GM21786 (cell line): Measurements from ENCODE around the gene BAG3.
"Not testable (repeated sequence)": the region's sequence is repeated elsewhere in the genome, so short reads cannot be mapped to it uniquely, and the experiment has no call there.

Source experiments
- ATAC-seq: cut with Tn5 transposase; IDR thresholded peaks from one replicate; pipeline ENCODE4 v1.9.1; 2021; ENCODE audit not compliant: unreplicated experiment

BAG3 gene

DNA sequence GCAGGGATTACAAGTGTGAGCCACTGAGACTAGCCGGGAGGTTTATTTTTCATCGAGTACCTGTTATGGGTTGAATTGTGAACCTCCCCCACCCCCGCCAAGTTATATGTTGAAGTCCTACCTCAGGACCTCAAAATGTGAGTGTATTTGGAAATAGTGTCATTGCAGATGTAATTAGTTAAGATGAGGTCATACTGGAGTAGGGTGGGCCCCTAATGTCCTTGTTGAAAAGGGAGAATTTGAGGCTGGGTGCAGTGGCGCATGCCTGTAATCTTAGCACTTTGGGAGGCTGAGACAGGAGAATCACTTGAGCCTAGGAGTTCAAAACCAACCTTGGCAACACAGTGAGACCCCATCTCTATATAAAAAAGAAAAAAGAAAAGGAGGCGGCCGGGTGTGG, 10.8 kb upstream of the BAG3 start:
- ATAC-seq, result no peak

DNA sequence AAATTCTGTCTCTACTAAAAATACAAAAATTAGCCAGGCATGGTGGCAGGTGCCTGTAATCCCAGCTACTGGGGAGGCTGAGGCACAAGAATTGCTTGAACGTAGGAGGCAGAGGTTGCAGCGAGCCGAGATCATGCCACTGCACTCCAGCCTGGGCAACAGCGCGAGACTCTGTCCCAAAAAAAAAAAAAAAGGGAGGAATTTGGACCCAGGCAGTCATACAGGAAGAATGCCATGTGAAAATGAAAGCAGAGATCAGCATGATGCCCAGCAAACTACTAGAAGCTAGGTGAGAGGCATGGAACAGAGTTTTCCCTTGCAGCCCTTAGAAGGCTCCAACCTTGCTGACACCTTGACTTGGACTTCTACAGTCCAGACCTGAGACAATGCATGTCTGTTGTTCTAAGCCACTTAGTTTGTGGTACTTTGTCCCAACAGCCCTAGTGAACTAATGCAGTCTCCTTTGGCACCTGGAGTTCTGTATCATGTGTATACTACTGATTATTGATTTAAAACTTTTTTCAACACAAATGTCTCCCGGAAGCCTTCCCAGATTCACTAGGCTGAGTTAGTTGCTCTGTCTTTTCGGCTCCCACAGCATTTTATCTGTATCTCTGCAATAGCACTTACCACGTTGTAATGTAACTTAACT, 10.2 kb upstream of the BAG3 start:
- no peak for ATAC-seq

DNA sequence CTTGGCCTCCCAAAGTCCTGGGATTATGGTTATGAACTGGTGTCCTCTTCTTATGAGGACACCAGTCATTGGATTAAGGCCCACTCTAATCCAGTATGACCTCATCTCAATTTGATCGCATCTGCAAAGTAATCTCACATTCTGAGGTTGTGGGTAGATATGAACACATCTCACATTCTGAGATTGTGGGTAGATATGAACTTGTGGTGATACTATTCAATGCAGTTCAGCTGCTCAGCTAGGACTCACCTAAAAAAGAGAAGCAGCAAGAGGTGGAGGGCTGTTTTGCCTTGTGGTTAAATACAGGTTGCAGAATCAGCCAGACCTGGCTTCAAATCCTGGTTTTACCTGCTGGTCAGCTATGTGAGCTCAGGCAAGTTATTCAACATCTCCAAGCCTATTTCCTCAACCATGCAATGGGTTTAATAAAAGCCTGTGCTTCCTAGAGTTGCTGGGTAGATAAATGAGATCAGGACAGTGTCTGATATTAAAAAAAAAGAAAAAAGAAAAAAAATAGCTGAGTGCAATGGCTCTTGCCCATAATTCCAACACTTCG, 8.5 kb upstream of the BAG3 start:
- no peak for ATAC-seq

DNA sequence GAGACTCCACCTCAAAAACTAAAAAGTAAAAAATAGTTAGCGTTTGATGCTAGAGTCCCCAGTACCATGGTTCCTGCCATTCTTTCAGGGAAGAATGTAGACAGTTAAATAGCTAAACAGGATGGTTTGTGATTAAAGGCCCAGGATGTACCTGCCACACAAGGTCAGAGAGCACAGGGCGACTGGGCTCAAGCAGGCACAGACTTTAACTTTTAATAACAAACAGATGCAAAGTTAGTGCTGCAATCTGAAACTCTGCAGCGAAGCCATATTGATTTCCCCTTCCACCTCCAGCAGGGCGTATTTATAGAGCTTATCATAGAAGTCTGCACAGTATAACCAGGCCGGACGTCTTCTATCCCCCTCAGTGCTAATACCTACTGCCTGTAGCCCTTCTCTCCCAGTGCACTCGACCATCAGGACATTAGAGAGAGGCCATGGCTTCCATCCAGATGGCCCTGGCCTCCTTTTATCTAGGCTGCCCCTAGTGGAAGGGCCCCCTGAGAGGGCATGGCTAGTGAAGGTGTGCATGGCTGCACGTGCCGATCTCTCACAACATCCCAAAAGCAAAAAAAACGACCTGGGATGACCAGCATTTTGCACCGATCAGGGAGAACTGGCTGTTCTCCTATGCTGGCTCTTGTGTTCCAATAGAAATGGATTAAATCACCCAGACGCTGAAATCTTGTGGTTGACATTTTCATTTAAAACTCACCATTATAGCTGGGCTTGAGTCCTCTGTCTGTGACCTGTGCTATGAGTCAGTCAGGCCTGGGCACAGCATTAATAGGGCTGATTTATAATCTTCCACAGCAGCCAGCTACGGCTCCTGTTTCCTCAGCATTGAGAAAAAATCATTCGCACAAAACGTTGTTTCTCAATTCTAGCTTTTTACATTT, 7.6 kb upstream of the BAG3 start:
- ATAC-seq, result no peak

DNA sequence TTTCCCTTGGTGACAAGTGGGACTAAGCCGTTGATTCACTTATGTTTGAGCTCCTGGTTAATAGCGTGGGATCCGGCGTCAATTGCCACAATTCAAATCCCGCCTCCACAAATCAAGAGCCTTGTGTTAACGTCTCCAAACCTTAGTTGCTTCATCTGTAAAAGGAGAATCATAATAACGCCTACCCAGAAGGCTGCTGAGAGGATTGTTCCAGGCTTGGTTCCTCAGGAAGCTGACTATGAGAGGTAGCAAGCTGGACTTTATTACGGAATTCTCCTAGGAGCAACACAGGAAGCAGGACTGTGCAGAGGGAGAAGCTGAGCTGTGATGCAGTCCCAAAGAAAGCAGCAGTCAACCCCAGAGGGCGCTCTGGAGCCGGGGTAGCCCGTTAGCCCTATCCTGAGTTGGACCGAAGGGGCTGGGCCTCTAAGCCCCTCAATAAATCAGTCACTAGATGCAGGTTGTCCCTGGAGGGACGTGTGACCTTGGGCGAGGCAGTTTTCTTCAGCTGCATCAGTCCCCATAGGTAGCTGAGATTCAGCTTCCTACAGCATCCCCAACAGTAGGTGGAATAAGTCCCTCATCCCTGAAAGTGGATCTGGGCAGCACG, 6.9 kb upstream of the BAG3 start:
- no peak for ATAC-seq

DNA sequence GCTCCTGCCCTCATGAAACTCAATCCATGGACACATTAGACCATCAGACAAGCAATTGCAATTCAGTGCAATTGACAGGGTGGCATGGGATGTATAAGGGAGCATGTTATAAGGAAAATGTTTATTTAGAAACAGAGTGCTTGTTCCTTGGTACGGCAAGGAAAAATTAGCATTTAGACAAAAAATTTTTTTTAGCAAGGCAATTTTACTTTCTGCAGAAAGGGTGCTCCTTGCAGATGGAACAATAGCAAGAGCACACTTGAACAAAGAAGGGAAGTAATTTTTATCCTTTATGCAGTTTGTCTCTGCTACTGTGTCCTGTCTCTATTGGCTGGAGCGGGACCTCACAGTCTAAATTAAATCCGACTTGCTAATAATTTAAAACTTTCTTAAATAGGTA, 6.2 kb upstream of the BAG3 start:
- no peak for ATAC-seq

DNA sequence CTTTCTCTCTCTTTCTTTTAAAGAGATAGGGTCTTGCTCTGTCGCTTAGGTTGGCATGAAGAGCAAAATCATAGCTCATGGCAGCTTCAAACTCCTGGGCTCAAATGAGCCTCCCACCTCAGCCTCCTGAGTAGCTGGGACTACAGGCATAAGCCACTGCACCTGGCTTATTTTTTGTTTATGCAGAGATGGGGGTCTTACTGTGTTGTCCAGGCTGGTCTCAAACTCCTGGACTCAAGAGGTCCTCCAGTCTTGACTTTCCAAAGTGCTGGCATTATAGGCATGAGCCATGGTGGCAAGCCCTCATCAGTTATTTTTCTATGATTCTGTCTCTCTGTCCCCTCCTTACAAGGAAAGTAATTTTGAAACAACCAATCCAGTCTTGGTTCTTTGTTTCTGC, 1.1 kb upstream of the BAG3 start:
- ATAC-seq, result no peak

DNA sequence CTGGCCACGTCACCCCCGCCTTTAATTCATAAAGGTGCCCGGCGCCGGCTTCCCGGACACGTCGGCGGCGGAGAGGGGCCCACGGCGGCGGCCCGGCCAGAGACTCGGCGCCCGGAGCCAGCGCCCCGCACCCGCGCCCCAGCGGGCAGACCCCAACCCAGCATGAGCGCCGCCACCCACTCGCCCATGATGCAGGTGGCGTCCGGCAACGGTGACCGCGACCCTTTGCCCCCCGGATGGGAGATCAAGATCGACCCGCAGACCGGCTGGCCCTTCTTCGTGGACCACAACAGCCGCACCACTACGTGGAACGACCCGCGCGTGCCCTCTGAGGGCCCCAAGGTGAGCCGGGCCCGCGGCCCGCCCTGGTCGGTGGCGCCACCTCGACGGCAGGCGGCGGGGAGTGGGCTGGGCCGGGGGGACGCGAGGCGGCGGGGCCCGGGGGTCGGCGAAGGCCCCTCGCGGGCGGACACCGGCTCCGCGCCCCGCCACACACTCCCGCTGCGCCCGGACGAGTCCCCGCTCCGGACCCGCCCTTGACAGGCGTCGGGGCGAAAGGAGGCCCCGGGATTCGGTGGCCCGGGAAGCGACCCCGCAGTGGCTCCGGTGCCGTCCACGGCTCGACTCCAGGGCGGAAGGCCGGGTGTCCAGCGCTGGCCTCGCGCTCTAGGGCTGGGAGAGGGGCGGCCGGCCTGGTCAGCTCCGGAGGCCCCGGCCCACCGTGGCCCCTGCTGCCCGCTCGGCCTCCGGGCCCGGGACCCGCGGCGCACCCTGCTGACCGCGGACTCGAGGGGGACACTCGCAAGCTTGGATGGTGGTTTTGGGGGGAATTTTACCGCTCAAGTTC, 557 bp downstream of the BAG3 start:
- no peak for ATAC-seq

DNA sequence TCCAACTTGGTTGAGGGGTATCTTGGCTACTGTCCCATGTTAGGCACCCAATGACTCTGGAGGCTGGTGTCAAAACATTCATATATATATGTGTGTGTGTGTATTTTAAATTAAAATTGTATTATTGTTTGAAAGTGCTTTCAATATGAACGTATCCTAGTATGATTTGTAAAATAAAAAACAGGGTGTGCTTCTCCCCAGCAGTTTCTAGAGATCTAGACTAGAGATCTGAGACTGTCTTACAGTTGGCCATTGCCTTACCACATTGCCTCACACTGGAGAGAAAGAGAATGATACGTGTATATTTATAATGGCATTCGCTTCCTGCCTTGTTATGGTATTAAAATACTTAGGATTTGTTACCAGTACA, 1.2 kb downstream of the BAG3 start:
- ATAC-seq, result no peak

DNA sequence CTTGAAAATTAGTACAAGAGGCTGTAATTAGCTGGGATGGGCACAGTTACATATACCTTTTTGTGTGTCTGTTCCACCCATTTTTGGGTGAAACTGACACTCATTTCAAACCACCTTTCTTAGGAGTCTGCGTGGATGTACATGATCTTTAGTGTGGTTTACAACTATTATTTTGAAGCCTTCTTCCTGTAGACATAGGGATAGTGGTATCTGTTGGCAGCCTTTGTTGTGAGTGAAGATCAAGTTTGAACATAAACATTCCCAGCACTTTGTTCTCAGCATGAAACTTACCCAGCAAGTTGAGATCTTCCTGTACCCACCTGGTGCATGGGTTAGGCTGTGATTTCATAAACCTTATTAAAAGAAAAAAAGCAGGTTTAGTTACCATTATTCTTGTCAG, 2.0 kb downstream of the BAG3 start:
- ATAC-seq, result no peak

DNA sequence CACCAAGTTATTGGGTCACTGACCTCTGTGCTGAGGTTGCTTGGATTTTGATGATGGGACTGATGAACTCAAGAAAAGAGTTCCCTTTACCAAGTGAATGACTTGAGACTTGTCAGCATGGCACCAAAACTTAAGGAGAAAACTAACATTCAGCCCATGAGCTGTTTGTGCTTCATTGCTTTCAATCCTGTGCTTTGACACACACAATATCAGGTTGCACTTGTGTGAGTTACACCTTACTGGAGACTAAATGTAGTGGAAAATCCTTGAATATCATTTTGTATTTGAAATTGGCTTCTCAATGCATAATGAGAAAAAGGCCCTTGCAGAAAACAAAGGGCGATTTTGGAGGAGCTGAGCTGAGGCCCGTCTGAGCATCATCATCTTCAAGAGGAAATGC, 2.7 kb downstream of the BAG3 start:
- no peak for ATAC-seq

DNA sequence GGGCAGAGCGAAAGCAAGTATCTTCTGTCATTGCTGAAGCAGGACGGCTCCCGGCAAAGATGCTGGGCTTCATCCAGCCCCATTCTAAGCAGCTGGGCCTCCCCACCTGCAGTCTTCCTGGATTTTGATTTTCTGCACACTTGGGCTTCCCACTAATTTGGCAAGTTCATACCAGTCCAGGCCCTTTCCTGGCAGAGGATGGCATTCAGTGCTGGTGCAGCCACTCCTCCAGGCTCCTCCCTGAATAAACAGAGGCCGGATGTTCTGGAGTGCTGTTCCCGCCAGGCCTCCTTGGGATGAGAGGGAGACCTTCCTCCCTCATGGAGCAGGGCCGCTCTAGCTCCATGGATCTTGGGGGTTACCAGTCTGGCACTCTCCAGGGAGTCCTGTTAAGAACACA, 3.4 kb downstream of the BAG3 start:
- ATAC-seq, result no peak

DNA sequence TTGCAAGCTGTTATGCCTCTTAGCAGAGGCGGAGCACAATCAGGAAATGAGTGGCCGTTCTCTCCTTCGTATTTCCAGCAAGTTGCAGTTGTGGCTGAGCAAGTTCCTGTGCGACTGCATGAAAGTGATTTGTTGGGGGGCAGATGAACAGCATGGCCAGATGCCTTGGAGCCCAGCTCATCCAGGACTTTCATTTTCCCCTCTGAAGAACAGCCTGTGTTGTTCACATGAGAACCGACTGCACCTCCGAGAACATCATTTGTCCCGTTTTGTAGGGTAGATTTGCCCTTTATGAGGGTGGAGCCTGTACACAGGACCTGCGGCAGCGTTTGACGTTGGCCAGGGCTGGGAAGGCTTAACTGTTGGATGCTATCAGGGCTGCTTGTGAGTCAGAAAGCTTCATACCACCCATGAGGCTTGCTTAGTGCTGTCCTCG, 4.4 kb downstream of the BAG3 start:
- no peak for ATAC-seq

DNA sequence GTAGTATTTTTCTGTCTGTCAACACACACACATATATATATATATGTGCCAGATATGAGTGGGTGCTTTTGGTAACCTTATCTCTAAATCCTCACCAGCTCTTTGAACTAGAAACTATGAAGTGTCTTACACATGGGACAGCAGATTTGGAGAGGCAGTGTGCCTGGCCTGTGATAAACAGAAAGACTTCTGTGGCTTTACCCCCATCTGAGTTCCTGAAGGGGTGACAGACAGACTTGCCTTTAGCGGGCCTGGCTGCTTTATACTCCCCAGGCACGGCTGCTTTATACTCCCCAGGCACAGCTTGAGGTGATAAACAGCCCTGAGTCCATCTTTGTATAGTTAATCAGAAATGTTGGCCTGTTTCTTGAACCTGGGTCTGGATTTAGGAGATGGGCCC, 5.6 kb downstream of the BAG3 start:
- ATAC-seq, result no peak

DNA sequence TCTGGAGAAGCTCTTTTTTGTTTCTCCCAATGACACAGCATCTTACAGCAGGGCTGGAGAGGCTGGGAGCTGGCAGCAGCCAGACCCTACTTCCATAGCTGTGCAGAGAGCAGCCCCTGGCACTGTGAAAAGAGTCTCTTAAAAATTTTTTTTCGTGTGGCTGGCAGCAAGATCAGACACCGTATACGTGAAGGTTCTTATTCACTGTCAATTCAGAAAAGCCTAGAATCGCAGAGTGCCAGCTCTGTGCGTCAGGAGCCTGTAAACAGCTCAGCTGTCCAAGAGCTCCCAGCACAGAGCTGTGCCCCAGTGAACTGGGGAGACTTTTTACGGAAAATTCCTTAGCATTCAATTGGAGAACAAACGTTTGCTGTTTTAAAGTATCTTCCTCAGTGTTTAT, 6.5 kb downstream of the BAG3 start:
- ATAC-seq, result no peak

DNA sequence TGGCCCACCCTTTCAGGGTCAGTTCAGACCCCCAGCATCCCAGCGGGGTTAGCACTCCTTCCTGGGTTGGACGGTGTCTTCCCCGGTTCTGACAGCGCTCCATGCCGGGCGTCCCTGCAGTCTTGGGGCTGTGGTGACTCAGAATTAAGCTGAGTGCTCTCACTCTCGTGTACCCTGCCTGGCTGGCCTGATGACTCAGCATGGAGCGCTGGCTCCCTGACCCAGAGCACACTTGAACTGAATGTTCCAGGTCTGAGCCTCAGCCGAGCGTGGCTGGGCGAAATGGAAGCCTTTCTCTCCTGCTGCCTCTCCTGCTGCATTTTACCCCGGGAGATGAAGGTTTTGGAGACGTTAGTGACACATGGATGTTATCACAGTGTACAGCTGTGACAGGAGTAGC, 7.1 kb downstream of the BAG3 start:
- ATAC-seq, result no peak

DNA sequence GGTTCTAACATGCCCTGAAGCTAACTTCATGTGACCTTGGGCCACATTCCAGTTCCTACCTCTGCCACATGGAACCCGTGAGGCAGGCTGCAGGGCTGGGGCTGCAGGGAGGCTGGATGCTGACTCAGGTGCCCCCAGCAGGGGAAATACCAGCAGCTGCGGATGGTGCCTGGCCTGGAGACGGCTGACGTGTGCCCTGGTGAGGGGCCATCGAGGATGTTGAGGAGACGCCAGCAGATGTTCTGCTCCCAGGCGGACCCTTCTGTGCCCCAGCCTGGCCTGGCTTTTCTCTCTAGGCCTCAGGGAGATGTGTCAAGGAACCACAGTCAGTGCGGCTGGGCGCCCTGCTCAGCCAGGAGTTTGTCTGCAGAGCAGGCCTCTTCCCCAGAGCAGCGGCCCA, 8.8 kb downstream of the BAG3 start:
- ATAC-seq, result no peak

DNA sequence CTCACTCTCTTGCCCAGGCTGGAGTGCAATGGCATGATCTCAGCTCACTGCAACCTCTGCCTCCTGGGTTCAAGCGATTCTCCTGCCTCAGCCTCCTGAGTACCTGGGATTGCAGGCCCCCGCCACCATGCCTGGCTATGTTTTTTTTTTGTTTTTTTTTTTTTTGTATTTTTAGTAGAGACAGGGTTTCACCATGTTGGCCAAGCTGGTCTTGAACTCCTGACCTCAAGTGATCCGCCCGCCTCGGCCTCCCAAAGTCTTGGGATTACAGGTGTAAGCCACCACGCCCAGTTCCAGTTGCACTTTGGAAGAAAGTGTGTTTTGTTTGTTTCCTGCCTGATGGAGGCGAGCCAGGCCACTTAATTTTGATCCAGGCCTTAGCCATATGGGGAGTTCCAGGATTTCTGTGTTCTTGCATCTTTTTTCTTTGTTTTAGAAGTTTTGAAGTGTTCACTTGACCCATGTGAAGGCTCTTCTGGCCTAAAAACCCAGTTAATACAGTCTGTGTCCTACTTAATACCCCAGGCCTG, 11.0 kb downstream of the BAG3 start:
- ATAC-seq, result not testable (repeated sequence)

DNA sequence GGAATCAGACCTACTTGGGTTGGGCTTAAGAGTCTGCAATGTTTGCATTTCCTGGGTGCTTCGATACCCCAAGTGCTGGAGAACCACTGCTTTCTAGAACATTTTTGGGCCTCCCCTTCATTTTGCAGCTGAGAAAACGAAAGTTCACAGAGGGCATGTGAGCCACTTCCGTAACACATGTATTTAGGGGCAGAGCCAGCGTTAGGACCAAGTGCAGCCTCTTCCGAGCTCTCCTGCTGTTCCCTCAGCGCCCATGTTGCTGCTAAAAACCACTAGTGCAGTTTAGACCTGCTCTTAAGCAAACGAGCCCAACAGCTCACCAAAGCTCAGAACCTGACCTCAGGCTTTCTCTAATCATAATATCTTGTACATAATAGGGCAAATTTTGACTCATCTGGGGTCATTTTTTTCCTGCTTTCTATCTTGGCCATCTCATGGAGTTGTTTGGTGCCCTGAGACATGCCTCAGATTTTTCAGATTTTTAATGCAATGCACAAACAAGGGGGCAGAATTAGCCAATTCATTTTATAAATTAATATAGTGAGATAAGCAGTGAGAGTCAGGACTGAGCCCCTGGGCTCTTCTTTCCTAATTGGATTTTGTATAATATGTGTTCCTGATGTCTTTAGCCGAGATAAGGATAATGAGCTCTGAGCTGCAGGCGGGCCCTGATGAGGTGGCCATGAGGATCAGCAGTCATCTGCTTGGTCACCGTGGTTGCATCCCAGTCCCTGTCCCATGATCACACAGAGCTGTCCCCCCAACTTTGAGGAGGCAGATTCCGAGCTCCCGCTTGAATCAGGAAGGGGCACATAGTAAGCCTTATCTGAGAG, 12.9 kb downstream of the BAG3 start:
- no peak for ATAC-seq
